GM12878 (cell line): ENCODE measurements around the gene NRXN3. TPM values are rescaled to one million over a fixed set of nuclear protein-coding genes. Genes with fewer than 3 reads are reported as not detected.

ENCODE experiments used
- BCLAF1 ChIP-seq: fragments of 450-650 bp; IDR thresholded peaks from 2 replicates; pipeline ENCODE4 v1.6.1; 2017; ENCODE audit warnings: antibody characterized with exemption, mild to moderate bottlenecking, moderate library complexity
- BRCA1 ChIP-seq: IDR thresholded peaks from 2 replicates; pipeline ENCODE4 v1.6.1; 2011; ENCODE audit warnings: low read depth, low read length, improper control_type of control experiment
- CHD1 ChIP-seq: IDR thresholded peaks from 2 replicates; pipeline ENCODE4 v1.6.1; 2012; ENCODE audit warnings: low read depth, low read length, improper control_type of control experiment
- EZH2 ChIP-seq: IDR thresholded peaks from 2 replicates; pipeline ENCODE4 v1.6.1; 2012; ENCODE audit warnings: low read depth, mild to moderate bottlenecking, control low read depth, inconsistent platforms, low read length, borderline replicate concordance; ENCODE audit not compliant: control insufficient read depth
- FOS ChIP-seq: IDR thresholded peaks from 3 replicates; pipeline ENCODE4 v1.6.1; 2011; ENCODE audit warnings: borderline replicate concordance; ENCODE audit not compliant: insufficient read length; ENCODE audit errors: extremely low read depth
- KLF5 ChIP-seq: fragments of 450-650 bp; IDR thresholded peaks from 2 replicates; pipeline ENCODE4 v1.6.1; 2014; ENCODE audit warnings: mild to moderate bottlenecking; ENCODE audit not compliant: partially characterized antibody
- NFYB ChIP-seq: IDR thresholded peaks from 2 replicates; pipeline ENCODE4 v1.6.1; 2011; ENCODE audit warnings: low read depth, mild to moderate bottlenecking, low read length, improper control_type of control experiment, moderate library complexity; ENCODE audit not compliant: insufficient read depth
- POLR2A ChIP-seq: IDR thresholded peaks from 2 replicates; pipeline ENCODE4 v1.6.1; 2011; ENCODE audit warnings: low read depth, mild to moderate bottlenecking, low read length
- POU2F2 ChIP-seq: IDR thresholded peaks from 3 replicates; pipeline ENCODE4 v1.6.1; 2011; ENCODE audit warnings: low read depth, mild to moderate bottlenecking, low read length, borderline replicate concordance
- SMAD5 ChIP-seq: IDR thresholded peaks from 2 replicates; pipeline ENCODE4 v1.6.1; 2016; ENCODE audit warnings: antibody characterized with exemption, low read depth
- STAT1 ChIP-seq: fragments of 450-650 bp; conservative IDR thresholded peaks from 2 replicates; pipeline ENCODE4 v1.6.1; 2014; ENCODE audit warnings: antibody characterized with exemption, mild to moderate bottlenecking
- ZNF592 ChIP-seq: fragments of 450-650 bp; IDR thresholded peaks from 2 replicates; pipeline ENCODE4 v1.6.1; 2017; ENCODE audit warnings: mild to moderate bottlenecking, moderate library complexity
- polyA plus RNA-seq, 11 experiments: library from polyadenylated mRNA; depleted of rRNA in 4 of 11; unstranded in 6 of 11; stranded (reverse) in 5 of 11; fragments of >200 nt; fragmentation: Nextera tagmentation in 4 of 11; fragmentation: Illumina TruSeq in 1 of 11; extraction: Ambion mirVana in 4 of 11; extraction: Trizol in 1 of 11; gene quantifications; 1 replicate in 1 of 11; 2 replicates in 10 of 11; pipeline versions ENCODE4 v1.2.1 to v1.2.3, GENCODE V29; 2011 to 2016; ENCODE audit warnings: inconsistent platforms in 2 of 11, missing spikeins in 2 of 11, low read depth in 1 of 11
- total RNA-seq, 4 experiments: library from RNA; depleted of rRNA in 3 of 4; stranded (reverse); fragments of >200 nt in 3 of 4; fragmentation: Illumina TruSeq in 1 of 4; extraction: Trizol in 1 of 4; gene quantifications; 2 replicates each; pipeline versions ENCODE4 v1.2.1 to v1.2.3, GENCODE V29; 2013 to 2021
- TF ChIP-seq, protein P1 (sequence below): IDR thresholded peaks from 2 replicates; pipeline ENCODE4 v1.6.1; 2011; ENCODE audit warnings: low read depth, low read length, improper control_type of control experiment, borderline replicate concordance
- TF ChIP-seq, protein P2 (sequence below): IDR thresholded peaks from 2 replicates; pipeline ENCODE4 v1.6.1; 2011; ENCODE audit warnings: borderline replicate concordance, low read depth, mild to moderate bottlenecking, moderate library complexity, low read length; ENCODE audit not compliant: insufficient read depth, poor library complexity, severe bottlenecking
- TF ChIP-seq, protein P3 (sequence below): IDR thresholded peaks from 2 replicates; pipeline ENCODE4 v1.6.1; 2012; ENCODE audit warnings: improper control_type of control experiment, low read depth, low read length; ENCODE audit not compliant: insufficient replicate concordance

Gene NRXN3
- total and polyA plus RNA-seq, 10 of the 15 experiments (the other 5 are each of a cell fraction or from before 2014, with no cell fraction given), result 0.52 to 3.3 (median 1.4) TPM

GRCh38 chr14:78403278-78403815 lies 233.2 kb downstream of the NRXN3 start (continued):
- TF ChIP-seq ZNF592 (no peak), POU2F2 (no peak), BRCA1 (no peak), KLF5 (no peak), STAT1 (no peak), NFYB (no peak), POLR2A (no peak), EZH2 (no peak), CHD1 (no peak), BCLAF1 (no peak), SMAD5 (no peak), FOS (no peak)
- TF ChIP-seq, protein P1, sequence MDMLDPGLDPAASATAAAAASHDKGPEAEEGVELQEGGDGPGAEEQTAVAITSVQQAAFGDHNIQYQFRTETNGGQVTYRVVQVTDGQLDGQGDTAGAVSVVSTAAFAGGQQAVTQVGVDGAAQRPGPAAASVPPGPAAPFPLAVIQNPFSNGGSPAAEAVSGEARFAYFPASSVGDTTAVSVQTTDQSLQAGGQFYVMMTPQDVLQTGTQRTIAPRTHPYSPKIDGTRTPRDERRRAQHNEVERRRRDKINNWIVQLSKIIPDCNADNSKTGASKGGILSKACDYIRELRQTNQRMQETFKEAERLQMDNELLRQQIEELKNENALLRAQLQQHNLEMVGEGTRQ, result no peak
- TF ChIP-seq, protein P2, sequence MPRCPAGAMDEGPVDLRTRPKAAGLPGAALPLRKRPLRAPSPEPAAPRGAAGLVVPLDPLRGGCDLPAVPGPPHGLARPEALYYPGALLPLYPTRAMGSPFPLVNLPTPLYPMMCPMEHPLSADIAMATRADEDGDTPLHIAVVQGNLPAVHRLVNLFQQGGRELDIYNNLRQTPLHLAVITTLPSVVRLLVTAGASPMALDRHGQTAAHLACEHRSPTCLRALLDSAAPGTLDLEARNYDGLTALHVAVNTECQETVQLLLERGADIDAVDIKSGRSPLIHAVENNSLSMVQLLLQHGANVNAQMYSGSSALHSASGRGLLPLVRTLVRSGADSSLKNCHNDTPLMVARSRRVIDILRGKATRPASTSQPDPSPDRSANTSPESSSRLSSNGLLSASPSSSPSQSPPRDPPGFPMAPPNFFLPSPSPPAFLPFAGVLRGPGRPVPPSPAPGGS, result peak; percentile 74
- TF ChIP-seq, protein P3, sequence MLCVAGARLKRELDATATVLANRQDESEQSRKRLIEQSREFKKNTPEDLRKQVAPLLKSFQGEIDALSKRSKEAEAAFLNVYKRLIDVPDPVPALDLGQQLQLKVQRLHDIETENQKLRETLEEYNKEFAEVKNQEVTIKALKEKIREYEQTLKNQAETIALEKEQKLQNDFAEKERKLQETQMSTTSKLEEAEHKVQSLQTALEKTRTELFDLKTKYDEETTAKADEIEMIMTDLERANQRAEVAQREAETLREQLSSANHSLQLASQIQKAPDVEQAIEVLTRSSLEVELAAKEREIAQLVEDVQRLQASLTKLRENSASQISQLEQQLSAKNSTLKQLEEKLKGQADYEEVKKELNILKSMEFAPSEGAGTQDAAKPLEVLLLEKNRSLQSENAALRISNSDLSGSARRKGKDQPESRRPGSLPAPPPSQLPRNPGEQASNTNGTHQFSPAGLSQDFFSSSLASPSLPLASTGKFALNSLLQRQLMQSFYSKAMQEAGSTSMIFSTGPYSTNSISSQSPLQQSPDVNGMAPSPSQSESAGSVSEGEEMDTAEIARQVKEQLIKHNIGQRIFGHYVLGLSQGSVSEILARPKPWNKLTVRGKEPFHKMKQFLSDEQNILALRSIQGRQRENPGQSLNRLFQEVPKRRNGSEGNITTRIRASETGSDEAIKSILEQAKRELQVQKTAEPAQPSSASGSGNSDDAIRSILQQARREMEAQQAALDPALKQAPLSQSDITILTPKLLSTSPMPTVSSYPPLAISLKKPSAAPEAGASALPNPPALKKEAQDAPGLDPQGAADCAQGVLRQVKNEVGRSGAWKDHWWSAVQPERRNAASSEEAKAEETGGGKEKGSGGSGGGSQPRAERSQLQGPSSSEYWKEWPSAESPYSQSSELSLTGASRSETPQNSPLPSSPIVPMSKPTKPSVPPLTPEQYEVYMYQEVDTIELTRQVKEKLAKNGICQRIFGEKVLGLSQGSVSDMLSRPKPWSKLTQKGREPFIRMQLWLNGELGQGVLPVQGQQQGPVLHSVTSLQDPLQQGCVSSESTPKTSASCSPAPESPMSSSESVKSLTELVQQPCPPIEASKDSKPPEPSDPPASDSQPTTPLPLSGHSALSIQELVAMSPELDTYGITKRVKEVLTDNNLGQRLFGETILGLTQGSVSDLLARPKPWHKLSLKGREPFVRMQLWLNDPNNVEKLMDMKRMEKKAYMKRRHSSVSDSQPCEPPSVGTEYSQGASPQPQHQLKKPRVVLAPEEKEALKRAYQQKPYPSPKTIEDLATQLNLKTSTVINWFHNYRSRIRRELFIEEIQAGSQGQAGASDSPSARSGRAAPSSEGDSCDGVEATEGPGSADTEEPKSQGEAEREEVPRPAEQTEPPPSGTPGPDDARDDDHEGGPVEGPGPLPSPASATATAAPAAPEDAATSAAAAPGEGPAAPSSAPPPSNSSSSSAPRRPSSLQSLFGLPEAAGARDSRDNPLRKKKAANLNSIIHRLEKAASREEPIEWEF, result no peak
